ENCODE results near the gene SAMD15. TPM values are rescaled to one million over a fixed set of nuclear protein-coding genes. Genes with fewer than 3 reads are reported as not detected.

SAMD15 gene
- polyA plus RNA-seq, 3 donors, result 0.30 to 0.54 (median 0.34) TPM

DNA sequence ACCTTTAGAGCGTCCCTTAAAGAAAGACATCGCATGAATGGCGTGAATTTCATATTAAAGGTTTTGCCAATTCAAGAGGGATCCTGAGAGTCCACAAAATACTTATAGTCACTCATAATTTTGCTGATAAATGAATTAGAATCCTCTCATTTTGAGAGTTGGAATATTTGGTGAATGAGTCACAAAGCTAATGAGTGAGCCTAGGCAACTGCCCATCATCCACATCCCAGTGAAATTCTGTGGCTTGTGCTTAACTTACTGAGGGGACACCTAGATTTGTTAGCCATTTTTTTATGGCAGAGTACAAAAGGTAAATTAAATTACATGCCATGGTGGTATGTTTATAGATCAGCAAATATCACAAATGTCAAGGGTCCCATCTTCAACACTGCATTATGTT is 58.9 kb downstream of the SAMD15 start:
- 98 to 100% (median 98%) methylated on average over 3 of the region's 3 CpGs for WGBS, 3 donors

DNA sequence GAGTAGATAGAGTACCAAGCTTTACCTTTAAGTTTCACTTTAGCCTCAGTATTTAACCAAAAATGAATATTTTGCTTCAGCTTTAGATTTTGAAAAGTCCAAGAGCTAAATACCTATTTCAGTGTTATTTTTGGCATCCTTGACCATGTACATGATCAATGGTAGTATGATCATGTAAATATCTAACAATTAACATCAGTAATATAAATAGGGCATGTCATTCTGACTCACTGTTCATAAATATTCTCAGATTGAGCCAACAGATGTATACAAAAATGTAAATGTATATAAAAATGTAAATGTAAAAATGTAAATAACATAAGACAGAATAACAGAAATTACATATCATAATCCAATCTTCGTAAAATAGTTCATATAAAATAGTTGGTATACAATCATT is 61.4 kb downstream of the SAMD15 start:
- 97 to 100% (median 98%) methylated on average over 1 of the region's 1 CpG for WGBS, 3 donors
- no peak overlapping the region for H3K27ac ChIP-seq (ENCODE audit: low read depth, low read length)

More for the DNA sequence above, 58.9 kb downstream of the SAMD15 start:
- no peak overlapping the region for H3K27ac ChIP-seq (ENCODE audit: low read depth, low read length)

DNA sequence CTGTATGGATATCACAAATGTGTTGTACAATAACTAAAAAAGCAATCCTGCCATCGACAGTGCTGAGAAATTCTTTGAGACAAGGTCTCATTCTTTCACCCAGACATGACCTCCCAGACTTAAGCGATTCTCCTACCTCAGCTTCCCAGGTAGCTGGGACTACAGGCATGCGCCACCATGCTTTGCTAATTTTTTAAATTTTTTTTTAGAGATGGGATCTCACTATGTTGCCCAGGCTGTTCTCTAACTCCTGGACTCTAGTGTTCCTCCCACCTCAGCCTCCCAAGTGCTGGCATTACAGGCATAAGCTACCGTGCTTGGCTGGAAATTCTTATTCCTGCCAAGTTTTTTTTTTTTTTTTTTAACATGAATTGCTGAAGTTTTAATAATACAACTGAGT is 62.7 kb downstream of the SAMD15 start:
- 95 to 97% (median 97%) methylated on average over 4 of the region's 4 CpGs for WGBS, 3 donors
- no peak overlapping the region for H3K27ac ChIP-seq (ENCODE audit: low read depth, low read length)

Other genes starting within 250 kb of the SAMD15 start
- gene ZDHHC22, start 235.6 kb upstream of the SAMD15 start, polyA plus RNA-seq, result under 1 TPM in 2 of 3 donors, not detected in 1; 0.02 to 0.04 TPM
- 1 to 10 TPM in 1 of 3 donors, under 1 TPM in 1, not detected in 1; 0.12 to 1.8 TPM for gene TMEM63C, start 195.6 kb upstream of the SAMD15 start, polyA plus RNA-seq
- under 1 TPM in 1 of 3 donors, not detected in 2; 0.14 TPM for gene NGB, start 106.2 kb upstream of the SAMD15 start, polyA plus RNA-seq
- 10 to 100 TPM in 1 of 3 donors, 1 to 10 TPM in 2; 8.1 to 12.4 (median 9.3) TPM for gene POMT2, start 56.5 kb upstream of the SAMD15 start, polyA plus RNA-seq
- gene GSTZ1, start 56.3 kb upstream of the SAMD15 start, polyA plus RNA-seq, result 10 to 100 TPM; 15.2 to 33.1 (median 19.6) TPM
- gene TMED8, start 285 bp upstream of the SAMD15 start, polyA plus RNA-seq, result 1 to 10 TPM; 3.0 to 6.4 (median 4.2) TPM
- under 1 TPM; 0.10 to 0.24 (median 0.22) TPM for gene NOXRED1, start 46.1 kb downstream of the SAMD15 start, polyA plus RNA-seq
- gene VIPAS39, start 80.2 kb downstream of the SAMD15 start, polyA plus RNA-seq, result 1 to 10 TPM; 7.8 to 9.7 (median 8.5) TPM
- 10 to 100 TPM; 42.9 to 85.5 (median 82.6) TPM for gene AHSA1, start 80.7 kb downstream of the SAMD15 start, polyA plus RNA-seq
- gene ISM2, start 121.4 kb downstream of the SAMD15 start, polyA plus RNA-seq, result under 1 TPM in 1 of 3 donors, not detected in 2; 0.24 TPM
- gene SPTLC2, start 239.3 kb downstream of the SAMD15 start, polyA plus RNA-seq, result 10 to 100 TPM in 1 of 3 donors, 1 to 10 TPM in 2; 5.4 to 11.3 (median 6.9) TPM